Neural cell (in vitro differentiated cells): ENCODE measurements around the gene ACSS1. TPM values are rescaled to one million over a fixed set of nuclear protein-coding genes. Genes with fewer than 3 reads are reported as not detected.

Experiments
- H2AFZ ChIP-seq: fragments of 200-600, 300-800 bp; sonication (generic), shearing (Covaris generic); 2 replicates; pipeline ENCODE4 v1.6.0; 2014; ENCODE audit warnings: low read depth, mild to moderate bottlenecking, antibody characterized with exemption, low read length, moderate library complexity
- H3F3A ChIP-seq: fragments of 200-600 bp; shearing (Covaris generic); 2 replicates; pipeline ENCODE4 v1.6.1; 2016; ENCODE audit warnings: mild to moderate bottlenecking, moderate library complexity, mixed read lengths, antibody characterized with exemption, low read length; ENCODE audit not compliant: insufficient read depth, poor library complexity, severe bottlenecking
- H3K27ac ChIP-seq: fragments of 200-600, 300-800 bp; sonication (generic), shearing (Covaris generic); 2 replicates; pipeline ENCODE4 v1.5.1; 2014; ENCODE audit warnings: mild to moderate bottlenecking, low read length, moderate library complexity
- H3K27me3 ChIP-seq: fragments of 300-800, 200-600 bp; sonication (generic), shearing (Covaris generic); 2 replicates; pipeline ENCODE4 v1.6.0; 2014; ENCODE audit warnings: mild to moderate bottlenecking, low read depth, low read length, moderate library complexity; ENCODE audit not compliant: insufficient read depth
- H3K36me3 ChIP-seq: fragments of 300-800, 200-600 bp; sonication (generic), shearing (Covaris generic); 2 replicates; pipeline ENCODE4 v1.5.1; 2014; ENCODE audit warnings: mild to moderate bottlenecking, antibody characterized with exemption, low read length, moderate library complexity; ENCODE audit not compliant: insufficient read depth
- H3K4me2 ChIP-seq: fragments of 300-800, 200-600 bp; sonication (generic), shearing (Covaris generic); 2 replicates; pipeline ENCODE4 v1.6.0; 2014; ENCODE audit warnings: mild to moderate bottlenecking, low read length
- H3K4me3 ChIP-seq: fragments of 300-800, 200-600 bp; sonication (generic), shearing (Covaris generic); 2 replicates; pipeline ENCODE4 v1.5.1; 2014; ENCODE audit warnings: mild to moderate bottlenecking, low read length, moderate library complexity
- H3K79me2 ChIP-seq: fragments of 200-600 bp; shearing (Covaris generic); replicated peaks from 2 replicates; pipeline ENCODE4 v1.6.0; 2014; ENCODE audit warnings: mild to moderate bottlenecking, low read length, moderate library complexity; ENCODE audit not compliant: insufficient read depth
- H3K9ac ChIP-seq: fragments of 300-800, 200-600 bp; sonication (generic), shearing (Covaris generic); 2 replicates; pipeline ENCODE4 v1.6.1; 2016; ENCODE audit warnings: mild to moderate bottlenecking, low read length, mixed read lengths
- H3K9me2 ChIP-seq: fragments of 200-600 bp; shearing (Covaris generic); 2 replicates; pipeline ENCODE4 v1.6.1; 2016; ENCODE audit warnings: mild to moderate bottlenecking, low read length, mixed read lengths; ENCODE audit not compliant: insufficient read depth
- H3K9me3 ChIP-seq: fragments of 200-600, 300-800 bp; sonication (generic), shearing (Covaris generic); 2 replicates; pipeline ENCODE4 v1.6.1; 2016; ENCODE audit warnings: mild to moderate bottlenecking, mixed run types, low read length, moderate library complexity, mixed read lengths
- H4K20me1 ChIP-seq: fragments of 200-600 bp; shearing (Covaris generic); 2 replicates; pipeline ENCODE4 v1.6.1; 2016; ENCODE audit warnings: mild to moderate bottlenecking, mixed run types; ENCODE audit not compliant: insufficient read depth
- EP300 ChIP-seq: fragments of 450-650 bp; conservative IDR thresholded peaks from 2 replicates; pipeline ENCODE4 v1.6.1; 2014; ENCODE audit warnings: antibody characterized with exemption, mild to moderate bottlenecking, moderate library complexity; ENCODE audit not compliant: poor library complexity, severe bottlenecking
- EZH2 ChIP-seq: fragments of 200-600, 300-800 bp; shearing (Covaris generic), sonication (generic); IDR thresholded peaks from 2 replicates; pipeline ENCODE4 v1.6.1; 2014; ENCODE audit warnings: antibody characterized with exemption, low read length, borderline replicate concordance, mild to moderate bottlenecking; ENCODE audit not compliant: insufficient read depth, poor library complexity, severe bottlenecking
- MXI1 ChIP-seq: fragments of 450-650 bp; conservative IDR thresholded peaks from 2 replicates; pipeline ENCODE4 v1.6.1; 2014; ENCODE audit warnings: antibody characterized with exemption, mild to moderate bottlenecking; ENCODE audit not compliant: poor library complexity, severe bottlenecking
- POLR2AphosphoS5 ChIP-seq: IDR thresholded peaks from 2 replicates; pipeline ENCODE4 v1.6.1; 2012
- RAD21 ChIP-seq: fragments of 450-650 bp; conservative IDR thresholded peaks from 2 replicates; pipeline ENCODE4 v1.6.1; 2014; ENCODE audit warnings: antibody characterized with exemption, mild to moderate bottlenecking, moderate library complexity
- SMC3 ChIP-seq: fragments of 450-650 bp; conservative IDR thresholded peaks from 2 replicates; pipeline ENCODE4 v1.6.1; 2014; ENCODE audit warnings: antibody characterized with exemption, mild to moderate bottlenecking, moderate library complexity; ENCODE audit not compliant: poor library complexity
- TAF1 ChIP-seq: IDR thresholded peaks from 2 replicates; pipeline ENCODE4 v1.6.1; 2012; ENCODE audit warnings: low read depth
- polyA plus RNA-seq: library from polyadenylated mRNA; depleted of rRNA; stranded (reverse); fragments of >200 nt; gene quantifications from 2 replicates; pipeline ENCODE4 v1.2.3, GENCODE V29; 2014
- TF ChIP-seq, protein P1 (sequence below): fragments of 450-650 bp; IDR thresholded peaks from 2 replicates; pipeline ENCODE4 v1.5.1; 2014; ENCODE audit warnings: antibody characterized with exemption, mild to moderate bottlenecking, moderate library complexity; ENCODE audit not compliant: poor library complexity, severe bottlenecking
- TF ChIP-seq, protein P2 (sequence below): IDR thresholded peaks from 2 replicates; pipeline ENCODE4 v1.6.1; 2012; ENCODE audit warnings: borderline replicate concordance

The ACSS1 gene
- polyA plus RNA-seq, 1 donor from 2014 or later: not detected

GRCh38 chr20:25050501-25051350, 7.2 kb downstream of the ACSS1 start:
- no peaks in the 10 kb centered on the region for H4K20me1 ChIP-seq
- no peak overlapping the region for H3K27ac ChIP-seq
- no peak overlapping the region for H3K4me3 ChIP-seq

DNA sequence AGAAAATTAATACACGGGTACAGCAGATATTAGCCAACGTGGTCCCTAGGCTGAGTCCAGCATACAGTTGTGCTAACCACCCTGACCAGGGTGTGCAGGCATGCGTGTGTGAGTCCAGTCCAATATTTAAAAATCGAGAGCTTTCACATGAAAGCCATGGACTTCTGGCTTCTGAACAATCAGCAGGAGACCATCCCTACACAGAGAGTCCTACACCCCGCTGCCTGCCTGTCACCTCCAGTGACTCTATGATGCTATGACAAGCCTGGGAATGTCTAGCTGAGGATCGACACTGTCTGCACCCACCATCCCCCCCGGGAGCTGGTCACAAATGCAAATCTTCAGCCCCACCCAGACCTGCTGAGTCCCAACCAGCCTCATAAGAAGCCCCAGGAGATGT, 7.9 kb downstream of the ACSS1 start:
- Histone ChIP-seq H2AFZ (no peak overlapping the region), H3K79me2 (no peaks in the 10 kb centered on the region), H3K4me2 (no peak overlapping the region), H3K9ac (no peak overlapping the region), H3K4me3 (no peak overlapping the region), H3F3A (no peaks in the 10 kb centered on the region), H3K27ac (no peak overlapping the region), H3K27me3 (no peaks in the 10 kb centered on the region), H3K36me3 (no peaks in the 10 kb centered on the region), H3K9me2 (no peaks in the 10 kb centered on the region), H3K9me3 (no peaks in the 10 kb centered on the region), H4K20me1 (no peaks in the 10 kb centered on the region)
- TF ChIP-seq, protein P1, sequence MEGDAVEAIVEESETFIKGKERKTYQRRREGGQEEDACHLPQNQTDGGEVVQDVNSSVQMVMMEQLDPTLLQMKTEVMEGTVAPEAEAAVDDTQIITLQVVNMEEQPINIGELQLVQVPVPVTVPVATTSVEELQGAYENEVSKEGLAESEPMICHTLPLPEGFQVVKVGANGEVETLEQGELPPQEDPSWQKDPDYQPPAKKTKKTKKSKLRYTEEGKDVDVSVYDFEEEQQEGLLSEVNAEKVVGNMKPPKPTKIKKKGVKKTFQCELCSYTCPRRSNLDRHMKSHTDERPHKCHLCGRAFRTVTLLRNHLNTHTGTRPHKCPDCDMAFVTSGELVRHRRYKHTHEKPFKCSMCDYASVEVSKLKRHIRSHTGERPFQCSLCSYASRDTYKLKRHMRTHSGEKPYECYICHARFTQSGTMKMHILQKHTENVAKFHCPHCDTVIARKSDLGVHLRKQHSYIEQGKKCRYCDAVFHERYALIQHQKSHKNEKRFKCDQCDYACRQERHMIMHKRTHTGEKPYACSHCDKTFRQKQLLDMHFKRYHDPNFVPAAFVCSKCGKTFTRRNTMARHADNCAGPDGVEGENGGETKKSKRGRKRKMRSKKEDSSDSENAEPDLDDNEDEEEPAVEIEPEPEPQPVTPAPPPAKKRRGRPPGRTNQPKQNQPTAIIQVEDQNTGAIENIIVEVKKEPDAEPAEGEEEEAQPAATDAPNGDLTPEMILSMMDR: no peak

More at GRCh38 chr20:25050501-25051350, 7.2 kb downstream of the ACSS1 start:
- no peak overlapping the region for H2AFZ ChIP-seq
- H3K79me2 ChIP-seq: no peaks in the 10 kb centered on the region
- no peak overlapping the region for H3K4me2 ChIP-seq
- H3K9ac ChIP-seq: no peak overlapping the region
- H3K9me2 ChIP-seq: no peaks in the 10 kb centered on the region
- TF ChIP-seq EZH2: no peak
- TF ChIP-seq, protein P1: no peak
- TF ChIP-seq TAF1: no peak
- H3K36me3 ChIP-seq: no peaks in the 10 kb centered on the region
- H3F3A ChIP-seq: no peaks in the 10 kb centered on the region
- H3K27me3 ChIP-seq: peaks cover 3% of the 10 kb centered on the region
- H3K9me3 ChIP-seq: no peaks in the 10 kb centered on the region

- Histone ChIP-seq H3K27ac (no peak overlapping the region), H3K9me2 (no peaks in the 10 kb centered on the region), H3K79me2 (no peaks in the 10 kb centered on the region), H4K20me1 (no peaks in the 10 kb centered on the region), H3K4me3 (no peak overlapping the region), H3K36me3 (no peaks in the 10 kb centered on the region), H3K4me2 (no peak overlapping the region), H3F3A (no peaks in the 10 kb centered on the region), H3K27me3 (no peaks in the 10 kb centered on the region), H3K9me3 (no peaks in the 10 kb centered on the region), H3K9ac (no peak overlapping the region), H2AFZ (no peak overlapping the region)
- TF ChIP-seq, protein P1: no peak
- TF ChIP-seq RAD21: no peak
- no peak for TF ChIP-seq EP300
- no peak for TF ChIP-seq TAF1
- no peak for TF ChIP-seq SMC3
- TF ChIP-seq EZH2: no peak
- TF ChIP-seq POLR2AphosphoS5: no peak
- TF ChIP-seq, protein P2, sequence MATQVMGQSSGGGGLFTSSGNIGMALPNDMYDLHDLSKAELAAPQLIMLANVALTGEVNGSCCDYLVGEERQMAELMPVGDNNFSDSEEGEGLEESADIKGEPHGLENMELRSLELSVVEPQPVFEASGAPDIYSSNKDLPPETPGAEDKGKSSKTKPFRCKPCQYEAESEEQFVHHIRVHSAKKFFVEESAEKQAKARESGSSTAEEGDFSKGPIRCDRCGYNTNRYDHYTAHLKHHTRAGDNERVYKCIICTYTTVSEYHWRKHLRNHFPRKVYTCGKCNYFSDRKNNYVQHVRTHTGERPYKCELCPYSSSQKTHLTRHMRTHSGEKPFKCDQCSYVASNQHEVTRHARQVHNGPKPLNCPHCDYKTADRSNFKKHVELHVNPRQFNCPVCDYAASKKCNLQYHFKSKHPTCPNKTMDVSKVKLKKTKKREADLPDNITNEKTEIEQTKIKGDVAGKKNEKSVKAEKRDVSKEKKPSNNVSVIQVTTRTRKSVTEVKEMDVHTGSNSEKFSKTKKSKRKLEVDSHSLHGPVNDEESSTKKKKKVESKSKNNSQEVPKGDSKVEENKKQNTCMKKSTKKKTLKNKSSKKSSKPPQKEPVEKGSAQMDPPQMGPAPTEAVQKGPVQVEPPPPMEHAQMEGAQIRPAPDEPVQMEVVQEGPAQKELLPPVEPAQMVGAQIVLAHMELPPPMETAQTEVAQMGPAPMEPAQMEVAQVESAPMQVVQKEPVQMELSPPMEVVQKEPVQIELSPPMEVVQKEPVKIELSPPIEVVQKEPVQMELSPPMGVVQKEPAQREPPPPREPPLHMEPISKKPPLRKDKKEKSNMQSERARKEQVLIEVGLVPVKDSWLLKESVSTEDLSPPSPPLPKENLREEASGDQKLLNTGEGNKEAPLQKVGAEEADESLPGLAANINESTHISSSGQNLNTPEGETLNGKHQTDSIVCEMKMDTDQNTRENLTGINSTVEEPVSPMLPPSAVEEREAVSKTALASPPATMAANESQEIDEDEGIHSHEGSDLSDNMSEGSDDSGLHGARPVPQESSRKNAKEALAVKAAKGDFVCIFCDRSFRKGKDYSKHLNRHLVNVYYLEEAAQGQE: no peak
- TF ChIP-seq MXI1: no peak
These were observed 8.5 kb downstream of the ACSS1 start for GRCh38 chr20:25049261-25050060.
